T-helper 9 cell (primary cell): ENCODE results near the gene S100A12.
"Not testable (repeated sequence)": the region's sequence is repeated elsewhere in the genome, so short reads cannot be mapped to it uniquely, and the experiment has no call there.

Experiments used
- DNase-seq: peaks from one replicate; pipeline ENCODE4 v3.0.0-alpha.2; 2020
- total RNA-seq, 2 donors: gene quantifications; one replicate each; lab custom pipeline; 2026; lab: John Stamatoyannopoulos, UW

Gene S100A12
- total RNA-seq = 0 reads per million in 2 donors

GRCh38 chr1:153375511-153375910 is at the start of gene S100A12:
S100A12 (minus strand) TSS chr1:153375621; CDS start chr1:153374592, 1,029 bp downstream.
- no peak for DNase-seq

DNA sequence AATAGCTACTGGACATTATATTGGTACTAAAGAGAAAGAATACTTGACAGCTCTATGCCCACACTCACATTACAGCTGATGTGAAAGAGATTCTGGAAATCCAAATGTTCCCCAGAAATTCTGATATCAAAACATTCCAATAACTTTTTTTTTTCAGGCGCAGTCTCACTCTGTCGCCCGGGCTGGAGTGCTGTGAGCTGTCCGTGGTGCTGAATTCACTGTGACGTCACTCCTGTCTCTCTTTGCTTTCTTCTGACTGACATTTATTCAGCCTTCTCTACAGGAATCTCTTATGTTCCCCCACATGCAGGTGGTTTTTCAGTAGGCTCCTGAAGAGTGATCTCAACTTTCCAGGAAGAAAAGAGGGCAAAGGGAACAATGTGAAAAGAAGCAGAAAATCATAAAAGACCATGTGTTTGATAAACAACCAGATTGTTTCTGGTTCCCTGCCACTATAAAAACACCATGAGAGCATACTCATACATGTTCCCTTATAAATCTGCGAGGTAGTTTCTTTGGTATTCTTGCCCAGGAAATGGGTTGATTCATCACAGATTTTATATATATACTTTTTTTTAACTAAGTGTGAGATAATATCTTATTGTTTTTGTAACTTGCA is 47.1 kb upstream of the S100A12 start:
- peak; percentile 67 for DNase-seq

GRCh38 chr1:153420306-153420705 is 44.9 kb upstream of the S100A12 start:
- DNase-seq = no peak

GRCh38 chr1:153419436-153419793 is 44.0 kb upstream of the S100A12 start:
- not testable (repeated sequence) for DNase-seq

DNA sequence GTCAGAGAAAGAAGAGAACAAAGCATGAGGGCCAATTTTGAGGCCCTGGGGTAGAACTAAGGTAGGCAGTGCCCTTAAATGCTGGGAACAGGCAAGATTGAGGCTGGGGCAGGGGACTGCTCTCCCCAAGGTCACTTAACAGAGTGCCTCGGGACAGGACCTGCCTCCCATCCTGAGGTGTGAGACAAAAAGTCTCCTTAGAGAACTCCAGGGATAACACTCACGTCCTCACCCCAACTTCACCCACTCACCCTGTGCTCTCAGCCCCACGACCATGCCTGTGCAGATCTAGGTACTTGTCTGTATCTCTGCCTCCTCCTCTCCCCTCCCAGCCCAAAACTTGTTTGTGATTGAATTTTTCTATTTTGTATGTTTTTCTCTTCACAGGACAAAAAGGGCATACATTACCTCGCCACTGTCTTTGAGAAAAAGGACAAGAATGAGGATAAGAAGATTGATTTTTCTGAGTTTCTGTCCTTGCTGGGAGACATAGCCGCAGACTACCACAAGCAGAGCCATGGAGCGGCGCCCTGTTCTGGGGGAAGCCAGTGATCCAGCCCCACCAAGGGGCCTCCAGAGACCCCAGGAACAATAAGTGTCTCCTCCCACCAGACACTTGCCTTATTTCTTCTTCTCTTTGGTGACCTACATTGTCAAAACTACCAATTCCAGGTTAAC is 43.5 kb upstream of the S100A12 start:
- not testable (repeated sequence) for DNase-seq

GRCh38 chr1:153417136-153417888 is 41.9 kb upstream of the S100A12 start:
- no peak for DNase-seq

GRCh38 chr1:153415850-153416570 is 40.6 kb upstream of the S100A12 start, which contains the start of gene S100A7A:
S100A7A (plus strand) TSS chr1:153416520; CDS start chr1:153418083, 1,563 bp downstream.
- DNase-seq = no peak

- not testable (repeated sequence) for DNase-seq
Measured at GRCh38 chr1:153413961-153414360, 38.5 kb upstream of the S100A12 start.

DNA sequence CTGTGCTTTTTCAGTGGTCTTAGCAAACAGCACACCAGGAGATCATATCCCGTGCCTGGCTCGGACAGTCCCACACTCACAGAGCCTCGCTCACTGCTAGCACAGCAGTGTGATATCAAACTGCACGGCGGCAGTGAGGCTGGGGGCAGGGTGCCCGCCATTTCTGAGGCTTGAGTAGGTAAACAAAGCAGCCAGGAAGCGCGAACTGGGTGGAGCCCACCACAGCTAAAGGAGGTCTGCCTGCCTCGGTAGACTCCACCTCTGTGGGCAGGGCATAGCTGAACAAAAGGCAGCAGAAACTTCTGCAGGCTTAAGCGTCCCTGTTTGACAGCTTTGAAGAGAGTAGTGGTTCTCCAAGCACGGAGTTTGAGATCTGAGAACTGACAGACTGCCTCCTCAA is 31.9 kb upstream of the S100A12 start:
- not testable (repeated sequence) for DNase-seq

DNA sequence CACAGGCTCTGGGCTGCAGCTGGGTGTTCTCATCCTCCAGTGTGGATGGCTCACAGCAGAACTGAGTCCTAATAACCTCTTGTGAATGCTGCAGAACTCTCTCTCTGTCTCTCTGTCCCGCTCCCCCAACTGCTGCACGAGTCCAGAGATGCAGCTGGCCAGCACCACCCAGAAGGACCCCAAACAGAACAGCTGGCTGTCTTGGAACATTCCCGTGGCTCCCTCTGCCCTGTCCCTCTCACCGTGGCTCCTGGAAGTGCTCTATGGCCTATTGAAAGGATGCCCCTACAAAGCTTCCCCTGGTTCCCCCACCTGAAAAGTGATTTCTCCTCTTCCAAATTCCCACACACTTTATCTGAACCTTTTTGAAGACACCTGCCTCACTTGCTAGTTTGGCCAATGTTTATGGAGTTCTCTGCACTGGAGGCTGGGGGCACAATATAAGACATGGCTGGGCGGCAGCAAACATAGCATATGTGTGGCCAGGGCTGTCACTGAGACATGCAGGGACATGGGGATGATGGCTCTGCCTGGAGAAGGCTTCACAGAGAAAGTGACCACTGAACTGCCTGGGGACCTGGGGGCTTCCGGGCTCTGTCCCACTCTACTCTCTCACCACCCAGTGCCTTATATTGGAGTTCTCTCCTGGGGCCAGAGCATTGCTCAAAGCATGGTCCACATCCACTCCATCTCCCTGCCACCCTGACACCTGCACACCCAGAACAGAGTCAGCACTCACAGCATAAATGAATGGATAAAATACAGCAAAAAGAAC is 30.6 kb upstream of the S100A12 start:
- DNase-seq = not testable (repeated sequence)

GRCh38 chr1:153404768-153405167 is 29.3 kb upstream of the S100A12 start:
- DNase-seq = peak; percentile 50

GRCh38 chr1:153404086-153404635 is 28.7 kb upstream of the S100A12 start:
- DNase-seq = no peak

DNA sequence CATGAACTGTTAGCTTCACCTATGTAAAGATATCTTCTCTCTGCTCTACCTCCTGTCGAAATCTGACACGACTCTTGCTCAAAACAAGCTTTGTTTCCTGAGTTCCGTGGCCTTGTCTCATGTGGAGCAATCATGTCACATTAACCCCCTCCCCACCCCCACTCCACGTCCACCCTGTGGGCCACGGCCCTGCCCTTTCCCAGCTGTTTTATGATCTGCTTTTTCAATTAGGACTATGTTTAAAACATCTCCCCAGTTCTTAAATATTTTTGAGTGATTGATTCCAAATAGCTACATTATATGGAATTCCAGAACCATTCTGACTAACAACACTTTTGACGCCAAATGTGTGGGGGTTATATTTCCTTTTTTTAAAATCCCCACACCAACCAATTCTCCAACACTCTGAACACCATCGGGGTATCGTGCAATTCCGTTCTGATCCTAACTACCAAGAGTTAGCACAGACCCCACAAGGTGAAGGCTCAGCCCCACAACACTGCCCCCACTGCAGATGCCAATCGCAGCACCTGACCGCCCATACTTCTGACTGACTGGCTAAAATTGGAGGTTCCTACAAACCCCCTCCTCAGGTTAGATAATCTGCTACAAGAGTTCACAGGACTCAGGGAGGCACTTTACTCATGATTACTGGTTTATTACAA is 28.1 kb upstream of the S100A12 start:
- DNase-seq = no peak

DNA sequence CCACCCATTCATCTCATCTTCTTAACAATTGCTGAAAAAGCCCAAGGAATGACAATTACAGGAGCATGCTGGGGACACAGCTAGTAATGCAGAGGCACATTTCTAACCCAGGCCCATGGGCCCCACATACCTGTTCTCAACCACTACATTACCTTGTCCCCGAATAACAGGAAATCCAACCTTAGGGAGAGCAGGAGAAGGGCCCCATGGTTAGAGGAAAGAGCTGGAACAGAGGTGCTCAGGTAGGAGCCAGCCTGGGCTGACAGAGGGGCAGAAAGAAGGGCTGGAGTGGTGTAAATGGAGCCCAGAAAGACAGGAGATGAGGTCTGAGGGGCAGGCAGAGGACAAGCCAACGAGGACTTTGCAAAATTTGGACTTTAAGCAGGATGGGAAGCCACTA is 26.8 kb upstream of the S100A12 start:
- DNase-seq = no peak

GRCh38 chr1:153401461-153401860 is 26.0 kb upstream of the S100A12 start:
- no peak for DNase-seq

DNA sequence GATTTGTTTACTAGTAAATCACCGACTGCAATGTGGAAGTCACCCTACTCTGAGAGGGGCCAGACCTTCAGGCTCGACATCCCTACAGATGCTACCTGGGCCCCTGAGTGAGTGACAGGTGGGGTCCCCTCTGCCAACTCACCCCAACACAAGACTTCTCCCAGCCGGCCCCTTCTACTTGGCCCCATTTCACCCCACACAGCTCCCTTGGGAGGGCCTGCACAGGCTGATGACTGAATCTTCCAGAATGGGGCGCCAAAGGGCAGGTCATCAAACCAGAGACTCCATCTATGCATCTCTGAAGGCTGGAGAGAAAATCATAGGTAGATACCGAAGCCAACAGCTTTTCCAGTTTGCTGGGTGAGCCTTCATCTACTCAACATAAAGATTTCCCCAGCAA is 24.8 kb upstream of the S100A12 start:
- DNase-seq = no peak

- DNase-seq = no peak
Measured at GRCh38 chr1:153399401-153400055, 24.1 kb upstream of the S100A12 start.

- no peak for DNase-seq
Measured at GRCh38 chr1:153397924-153398651, 22.7 kb upstream of the S100A12 start.

DNA sequence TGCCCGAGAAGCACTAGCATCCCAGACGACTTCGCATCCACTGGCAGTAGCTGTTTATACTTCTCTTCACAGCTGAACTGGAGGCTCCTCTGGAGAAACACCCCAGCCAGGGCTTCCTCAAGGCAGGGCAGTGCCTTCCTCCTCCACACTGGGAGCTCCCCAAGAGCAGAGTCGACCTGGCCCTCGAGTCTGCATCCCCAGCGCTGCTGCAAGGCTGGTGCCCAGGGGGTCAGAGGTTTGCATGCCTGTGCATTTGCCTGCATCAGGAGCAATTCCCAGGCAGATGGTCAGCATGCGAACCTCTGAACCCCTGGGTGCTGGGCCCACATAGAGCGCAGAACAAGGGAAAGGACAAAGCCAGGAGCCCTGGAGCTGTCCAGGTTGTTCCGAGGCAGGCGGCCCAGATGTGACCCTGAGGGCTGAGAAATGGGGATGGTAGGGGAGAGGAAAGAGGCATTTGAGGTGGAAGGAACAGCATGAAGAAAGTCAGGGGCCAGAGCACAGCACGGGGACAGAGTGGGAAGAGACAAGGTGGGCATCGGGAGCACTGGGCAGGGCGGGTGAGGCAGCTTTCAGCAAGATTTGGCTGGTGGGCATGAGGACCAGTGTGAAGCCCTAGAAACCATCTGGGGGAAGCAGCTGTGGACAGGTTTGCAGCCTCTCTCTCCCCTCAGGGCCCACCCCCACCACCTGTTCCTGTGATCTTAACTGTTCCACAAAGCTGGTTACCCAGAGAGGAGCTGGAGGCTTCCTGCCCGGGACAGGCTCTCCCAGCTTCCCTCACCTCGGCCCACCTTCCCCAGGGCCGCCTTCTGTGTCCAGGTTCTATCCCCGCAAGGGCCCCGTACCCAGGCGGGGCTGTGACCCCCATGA is 21.9 kb upstream of the S100A12 start:
- DNase-seq = no peak
